NCI-H146 (cell line): Measurements from ENCODE around the gene PTGES3L.
A peak's percentile ranks its signal among the peaks of the same experiment; 100 is the strongest.

Source experiments
- DNase-seq: peaks from one replicate; lab custom pipeline; 2025; lab: John Stamatoyannopoulos, UW

The PTGES3L gene

GRCh38 chr17:42979511-42980273 lies at the start of gene PTGES3L:
PTGES3L (minus strand) TSS chr17:42980080; CDS start chr17:42980053, 27 bp downstream.
- peak; percentile 83 for DNase-seq

- DNase-seq = no peak
These were observed 48.5 kb upstream of the PTGES3L start for GRCh38 chr17:43028221-43028861.

DNA sequence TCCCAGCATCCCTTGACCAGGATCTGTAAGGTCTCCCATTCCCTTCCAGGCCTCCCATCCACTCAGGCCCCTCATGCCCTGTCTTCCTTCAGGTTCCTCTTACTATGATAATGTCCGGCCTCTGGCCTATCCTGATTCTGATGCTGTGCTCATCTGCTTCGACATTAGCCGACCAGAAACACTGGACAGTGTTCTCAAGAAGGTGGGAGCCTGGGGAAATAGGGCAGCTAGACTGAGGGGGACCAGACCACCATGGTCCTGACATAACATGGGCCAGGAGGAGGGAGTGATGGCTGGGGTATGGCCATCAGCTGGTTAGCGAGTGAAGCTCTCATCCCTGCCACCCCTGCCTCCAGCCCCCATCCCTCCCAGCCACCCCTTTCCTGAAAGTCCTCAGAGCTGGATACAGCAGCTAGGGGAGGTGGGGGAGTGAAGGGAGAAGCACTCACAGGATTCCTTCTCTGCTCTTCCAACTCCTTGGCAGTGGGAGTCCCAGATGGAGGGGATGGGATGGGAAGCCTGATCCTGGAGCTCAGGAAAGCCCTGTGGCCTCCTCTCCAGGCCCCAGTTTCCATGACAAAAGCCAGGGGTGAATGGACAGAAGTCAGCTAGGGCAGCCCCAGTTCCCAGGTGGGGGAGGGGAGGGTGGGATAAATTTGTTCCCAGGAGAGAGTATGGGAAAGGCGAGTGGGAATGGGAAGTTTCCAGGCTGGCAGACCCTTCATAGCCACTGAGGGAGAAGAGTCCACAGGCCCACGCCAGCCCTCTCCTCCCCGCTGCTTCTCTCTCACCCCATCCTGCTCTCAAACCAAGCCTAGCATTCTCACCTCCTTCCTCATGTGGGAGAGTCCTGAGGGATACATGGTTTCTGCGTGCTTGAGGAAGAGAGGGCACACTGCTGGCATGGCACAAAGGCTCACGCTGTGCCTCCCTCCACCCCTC lies 47.5 kb upstream of the PTGES3L start:
- DNase-seq = no peak

DNA sequence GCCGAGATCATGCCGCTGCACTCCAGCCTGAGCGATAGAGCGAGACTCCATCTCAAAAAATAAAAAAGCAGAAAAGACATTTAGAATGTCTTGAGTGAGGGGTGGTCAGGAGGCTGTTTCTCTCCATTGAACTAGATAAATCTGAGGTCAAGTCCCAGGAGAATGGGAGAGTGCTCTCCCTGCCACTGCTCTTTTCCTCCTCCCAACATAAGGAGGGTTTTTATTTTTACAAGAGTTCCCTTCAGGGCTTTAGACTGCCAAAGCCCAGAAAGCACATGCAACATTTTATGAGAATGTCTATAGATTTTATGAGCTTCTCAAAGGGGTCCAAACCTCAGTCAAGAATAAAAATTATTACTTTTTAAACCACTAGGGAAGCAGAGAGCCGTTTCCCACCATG lies 46.7 kb upstream of the PTGES3L start:
- no peak for DNase-seq

DNA sequence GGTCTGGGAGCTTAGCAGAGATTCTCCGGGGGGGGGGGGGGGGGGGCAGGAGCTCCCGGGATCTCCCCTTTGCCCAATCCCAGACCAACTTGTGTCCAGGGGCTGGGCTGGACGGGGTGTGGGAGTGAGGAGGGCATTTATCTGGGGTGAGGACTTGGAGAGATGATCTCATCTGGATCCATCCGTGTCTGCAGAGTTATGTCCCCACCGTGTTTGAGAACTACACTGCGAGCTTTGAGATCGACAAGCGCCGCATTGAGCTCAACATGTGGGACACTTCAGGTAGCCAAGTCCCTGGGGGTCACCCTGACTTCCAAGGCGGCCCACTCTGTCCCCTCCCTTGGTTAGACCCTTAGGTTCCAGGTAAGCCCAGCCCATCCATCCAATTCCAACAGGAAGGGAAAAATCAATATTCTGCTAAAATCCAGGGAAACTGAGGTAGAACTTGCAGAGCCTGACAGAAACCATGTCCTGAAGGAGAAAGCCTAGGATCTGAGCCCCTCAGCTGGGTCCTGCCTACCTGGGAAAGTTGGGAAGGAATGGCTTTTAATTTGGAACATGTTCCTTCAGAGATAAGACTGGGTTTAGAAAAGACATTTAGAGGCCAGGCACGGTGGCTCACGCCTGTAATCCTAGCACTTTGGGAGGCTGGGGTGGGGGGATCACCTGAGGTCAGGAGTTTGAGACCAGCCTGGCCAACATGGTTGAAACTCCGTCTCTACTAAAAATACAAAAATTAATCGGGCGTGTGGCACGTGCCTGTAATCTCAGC lies 46.1 kb upstream of the PTGES3L start:
- no peak for DNase-seq

DNA sequence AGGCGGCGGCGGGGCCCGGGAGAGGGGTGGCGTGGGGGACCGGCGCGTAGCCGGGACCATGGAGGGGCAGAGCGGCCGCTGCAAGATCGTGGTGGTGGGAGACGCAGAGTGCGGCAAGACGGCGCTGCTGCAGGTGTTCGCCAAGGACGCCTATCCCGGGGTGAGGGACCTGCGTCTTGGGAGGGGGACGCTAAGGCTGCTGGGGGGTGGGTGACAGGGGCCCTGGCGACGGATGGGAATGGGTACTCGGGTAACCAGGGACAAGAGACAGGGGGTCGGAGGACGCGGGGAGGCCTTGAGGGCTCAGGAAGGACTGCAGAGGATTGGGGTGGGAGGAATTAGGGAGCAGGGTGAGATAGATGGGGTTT lies 45.4 kb upstream of the PTGES3L start:
- DNase-seq = peak; percentile 41

- DNase-seq = peak; percentile 92
These were observed 44.8 kb upstream of the PTGES3L start, which contains the start of gene RND2 for GRCh38 chr17:43024407-43025289. RND2 (plus strand) TSS chr17:43025231; CDS start chr17:43025348, 117 bp downstream.

DNA sequence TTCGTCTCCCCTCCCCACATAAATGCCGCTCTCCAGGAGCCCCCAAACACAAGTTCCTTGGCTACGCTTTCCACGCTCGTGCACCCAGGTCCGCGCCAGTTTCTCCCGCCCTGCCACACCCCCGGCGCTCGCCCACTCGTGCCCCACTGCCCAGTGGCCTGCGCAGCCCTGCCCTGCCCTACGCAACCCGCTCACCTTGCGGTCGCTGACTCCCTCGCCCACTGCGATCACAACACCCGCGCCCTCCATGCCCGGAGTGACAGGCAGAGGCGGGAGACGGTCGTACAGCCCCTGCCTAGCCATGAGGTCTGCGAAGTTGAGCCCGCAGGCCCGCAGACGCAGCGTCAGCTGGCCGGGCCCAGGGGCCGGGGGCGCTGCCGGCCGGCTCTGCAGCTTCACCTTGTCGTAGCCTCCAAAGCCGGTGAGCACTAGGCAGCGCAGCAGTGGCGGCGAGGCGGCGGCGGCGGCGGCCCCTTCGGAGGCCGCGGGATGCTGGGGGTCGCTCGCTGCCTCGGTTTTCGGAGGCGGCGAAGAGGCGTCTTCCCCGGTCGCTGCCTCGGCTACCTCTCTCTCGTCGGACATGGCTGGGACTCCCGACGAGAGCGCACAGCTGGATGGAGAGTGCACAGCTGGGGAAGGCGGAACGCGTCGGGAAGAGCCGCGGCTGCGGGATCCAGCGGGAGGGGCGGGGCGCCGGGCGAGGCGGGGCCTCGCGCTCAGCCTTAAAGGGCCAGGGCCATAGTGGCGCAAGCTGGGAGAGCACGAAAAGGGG lies 42.0 kb upstream of the PTGES3L start, which contains the start of gene VAT1:
Gene VAT1, minus strand, starts transcription at position 645 of the 772 bp plus-strand sequence. Its CDS starts 63 bp downstream, at position 582.
- peak; percentile 73 for DNase-seq

- DNase-seq = no peak
These were observed 41.2 kb upstream of the PTGES3L start for GRCh38 chr17:43020789-43021740.

- no peak for DNase-seq
These were observed 40.2 kb upstream of the PTGES3L start for GRCh38 chr17:43020030-43020621.

GRCh38 chr17:43019418-43019817 lies 39.5 kb upstream of the PTGES3L start:
- DNase-seq = no peak

GRCh38 chr17:43018932-43019331 lies 39.1 kb upstream of the PTGES3L start:
- no peak for DNase-seq

- peak; percentile 25 for DNase-seq
These were observed 38.4 kb upstream of the PTGES3L start for GRCh38 chr17:43018008-43018853.

DNA sequence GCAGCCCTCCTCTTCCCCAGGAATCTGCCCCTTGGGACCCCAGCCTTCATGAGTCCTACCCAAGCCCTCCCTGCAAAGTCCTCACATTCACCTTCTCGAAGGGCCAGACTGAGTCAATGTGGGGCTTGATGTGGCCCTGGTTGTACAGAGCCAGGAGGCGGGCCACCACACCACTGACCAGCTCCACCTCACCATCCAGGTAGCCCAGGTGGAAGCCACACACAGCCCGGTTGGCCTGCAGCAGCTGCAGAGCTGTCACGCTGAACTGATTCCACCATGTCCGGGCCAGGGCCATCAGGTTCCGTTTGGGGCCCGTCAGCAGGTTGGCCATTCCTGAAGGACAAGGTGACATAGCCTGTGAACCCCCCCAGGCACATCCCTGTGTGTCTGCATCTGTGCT lies 36.3 kb upstream of the PTGES3L start:
- DNase-seq = no peak

DNA sequence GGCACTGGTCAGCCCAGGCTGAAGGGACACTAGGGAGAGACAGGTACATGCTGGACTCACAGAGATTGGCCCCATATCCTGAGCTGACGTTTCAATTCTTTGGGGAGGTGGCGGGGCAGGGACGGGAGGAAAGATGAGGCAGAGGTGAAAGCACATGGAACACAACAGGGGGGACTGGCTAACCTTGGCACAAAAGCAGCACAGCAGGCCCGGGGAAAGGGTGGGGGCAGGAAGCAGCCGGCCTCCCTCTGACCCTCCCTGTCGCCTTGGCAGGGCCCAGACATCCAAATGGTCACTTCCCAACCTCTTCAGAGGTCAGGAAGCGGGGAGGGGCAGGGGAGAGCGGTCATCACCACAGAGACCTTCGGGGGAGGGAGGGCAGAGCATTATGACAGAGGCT lies 35.7 kb upstream of the PTGES3L start:
- DNase-seq = no peak

DNA sequence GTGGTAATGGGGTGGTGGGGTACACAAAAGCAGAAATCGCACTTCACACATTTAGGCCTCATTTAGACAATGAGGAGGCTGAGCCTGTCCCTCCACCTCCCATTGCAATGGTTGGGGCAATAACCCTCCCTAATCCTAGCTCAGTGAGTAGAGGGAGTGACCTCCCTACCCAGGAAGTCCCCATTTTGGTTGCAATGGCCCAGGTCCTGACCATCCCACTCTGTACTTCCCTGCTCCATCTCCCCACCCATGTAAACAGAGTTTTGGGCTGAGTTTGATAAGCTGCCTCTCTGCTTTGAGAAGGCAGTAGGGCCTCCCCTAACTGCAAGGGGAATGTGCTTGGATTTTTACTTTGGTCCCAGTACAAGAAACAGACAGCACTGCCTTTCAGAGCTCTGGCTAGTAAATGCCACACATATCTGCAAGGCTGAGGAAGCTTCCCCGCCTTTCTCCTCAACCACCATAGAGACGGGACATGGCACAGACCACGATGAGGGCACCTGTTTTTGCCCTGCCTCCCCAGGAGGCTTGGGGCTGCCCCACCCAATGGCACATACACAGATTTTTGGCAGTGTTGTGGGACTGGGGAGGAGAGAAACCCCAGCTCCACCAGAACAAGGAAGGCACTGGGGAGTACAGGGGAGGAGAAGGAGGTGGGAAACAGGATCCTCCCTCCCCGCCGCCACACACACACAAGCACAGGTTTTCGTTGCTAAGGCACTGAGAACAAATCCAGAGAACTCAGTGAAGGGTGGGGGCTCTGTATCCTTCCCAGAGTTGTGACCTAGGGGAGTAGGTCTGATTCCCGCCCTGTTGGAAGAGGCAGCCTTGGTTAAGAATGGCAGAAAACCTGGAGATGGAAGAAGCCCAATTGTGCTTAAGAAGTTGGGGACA lies 35.0 kb upstream of the PTGES3L start:
- DNase-seq = no peak
